ENCODE measurements around the gene TMEM198.
A peak's percentile ranks its signal among the peaks of the same experiment; 100 is the strongest.

DNA sequence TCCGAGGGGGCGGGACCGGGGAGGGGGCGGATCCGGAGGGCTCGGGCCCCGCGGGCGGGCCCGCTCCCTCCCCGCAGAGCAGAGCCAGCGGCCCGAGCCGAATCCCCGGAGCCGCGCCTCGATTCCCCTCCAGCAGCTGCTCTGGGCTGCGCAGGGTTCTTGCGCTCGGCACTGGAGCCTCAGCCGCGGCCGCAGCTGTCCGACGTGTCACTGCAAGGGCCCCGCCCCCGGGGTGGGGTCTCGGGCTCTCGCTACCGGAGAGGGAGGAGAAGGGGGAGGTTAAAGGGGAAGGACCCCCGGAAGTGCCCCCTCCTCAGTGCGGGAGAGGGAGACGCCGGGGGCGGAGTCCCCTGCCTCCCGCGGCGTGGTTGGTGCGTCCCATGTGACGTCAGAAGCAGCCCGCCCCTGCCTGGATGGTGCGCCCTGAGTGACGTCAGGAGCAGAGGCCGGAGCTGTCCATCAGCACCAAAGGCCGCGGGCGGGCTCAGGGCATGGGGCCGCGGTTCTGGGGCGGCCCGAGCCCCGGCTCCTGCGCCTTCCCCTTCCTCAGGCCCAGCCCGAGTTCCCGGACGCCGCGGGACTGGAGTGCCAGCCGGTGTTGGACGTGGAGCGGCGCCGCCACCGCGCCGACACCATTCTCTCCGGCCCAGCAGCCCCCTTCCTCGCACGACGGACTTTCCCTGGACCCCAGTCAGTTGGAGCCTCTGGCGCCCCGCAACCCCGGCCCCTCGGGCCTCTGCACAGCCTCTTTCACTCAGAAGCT, at the start of gene TMEM198, which contains the start of gene CHPF:
- TF ChIP-seq, protein P1, sequence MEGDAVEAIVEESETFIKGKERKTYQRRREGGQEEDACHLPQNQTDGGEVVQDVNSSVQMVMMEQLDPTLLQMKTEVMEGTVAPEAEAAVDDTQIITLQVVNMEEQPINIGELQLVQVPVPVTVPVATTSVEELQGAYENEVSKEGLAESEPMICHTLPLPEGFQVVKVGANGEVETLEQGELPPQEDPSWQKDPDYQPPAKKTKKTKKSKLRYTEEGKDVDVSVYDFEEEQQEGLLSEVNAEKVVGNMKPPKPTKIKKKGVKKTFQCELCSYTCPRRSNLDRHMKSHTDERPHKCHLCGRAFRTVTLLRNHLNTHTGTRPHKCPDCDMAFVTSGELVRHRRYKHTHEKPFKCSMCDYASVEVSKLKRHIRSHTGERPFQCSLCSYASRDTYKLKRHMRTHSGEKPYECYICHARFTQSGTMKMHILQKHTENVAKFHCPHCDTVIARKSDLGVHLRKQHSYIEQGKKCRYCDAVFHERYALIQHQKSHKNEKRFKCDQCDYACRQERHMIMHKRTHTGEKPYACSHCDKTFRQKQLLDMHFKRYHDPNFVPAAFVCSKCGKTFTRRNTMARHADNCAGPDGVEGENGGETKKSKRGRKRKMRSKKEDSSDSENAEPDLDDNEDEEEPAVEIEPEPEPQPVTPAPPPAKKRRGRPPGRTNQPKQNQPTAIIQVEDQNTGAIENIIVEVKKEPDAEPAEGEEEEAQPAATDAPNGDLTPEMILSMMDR (IDR thresholded peaks at IDR 0.05), result no peak
- peak; percentile 47 to 82 for TF ChIP-seq POLR2A (IDR thresholded peaks at IDR 0.05)
